ENCODE results near the gene SLC2A2. TPM values are rescaled to one million over a fixed set of nuclear protein-coding genes. Genes with fewer than 3 reads are reported as not detected.
"Not testable (repeated sequence)": the region's sequence is repeated elsewhere in the genome, so short reads cannot be mapped to it uniquely, and the experiment has no call there.

The SLC2A2 gene
- total and polyA plus RNA-seq, 5 donors = not detected

- WGBS = 88% methylated on average over 2 of the region's 2 CpGs
- Histone ChIP-seq H3K27ac (ENCODE audit: low read length) (no peak overlapping the region), H3K4me1 (ENCODE audit: control insufficient read depth, insufficient read depth, low read length) (no peaks in the 10 kb centered on the region), H3K27me3 (ENCODE audit: control insufficient read depth, insufficient read depth) (no peaks in the 10 kb centered on the region), H3K4me3 (ENCODE audit: low read length) (no peak overlapping the region), H3K9me3 (ENCODE audit: control insufficient read depth, low read length) (no peaks in the 10 kb centered on the region)
- DNase-seq = no peak
- ATAC-seq = no peak
- intact Hi-C loops (cut with DNase I) = no loop called here
These were observed 43.8 kb downstream of the SLC2A2 start for GRCh38 chr3:170982733-170983132.

GRCh38 chr3:170980399-170980798 is 46.1 kb downstream of the SLC2A2 start:
- intact Hi-C loops (cut with DNase I) = no loop called here
- Histone ChIP-seq H3K9me3 (ENCODE audit: control insufficient read depth, low read length) (no peaks in the 10 kb centered on the region), H3K4me3 (ENCODE audit: low read length) (no peak overlapping the region), H3K27me3 (ENCODE audit: control insufficient read depth, insufficient read depth) (no peaks in the 10 kb centered on the region), H3K4me1 (ENCODE audit: control insufficient read depth, insufficient read depth, low read length) (no peaks in the 10 kb centered on the region), H3K27ac (ENCODE audit: low read length) (no peak overlapping the region)
- DNase-seq (no peak), ATAC-seq (no peak)

- DNase-seq = no peak
- Histone ChIP-seq H3K27me3 (ENCODE audit: control insufficient read depth, insufficient read depth) (no peaks in the 10 kb centered on the region), H3K27ac (ENCODE audit: low read length) (no peak overlapping the region), H3K4me3 (ENCODE audit: low read length) (no peak overlapping the region), H3K4me1 (ENCODE audit: control insufficient read depth, insufficient read depth, low read length) (no peaks in the 10 kb centered on the region), H3K9me3 (ENCODE audit: control insufficient read depth, low read length) (no peaks in the 10 kb centered on the region)
- 77% methylated on average over 11 of the region's 11 CpGs for WGBS
- intact Hi-C loops (cut with DNase I) = no loop called here
- ATAC-seq = no peak
These were observed 48.4 kb downstream of the SLC2A2 start for GRCh38 chr3:170977949-170978745.

GRCh38 chr3:170976190-170976519 is 50.4 kb downstream of the SLC2A2 start:
- DNase-seq = no peak
- no peaks in the 10 kb centered on the region for H3K4me1 ChIP-seq (ENCODE audit: control insufficient read depth, insufficient read depth, low read length)
- no peak for ATAC-seq
- no peaks in the 10 kb centered on the region for H3K9me3 ChIP-seq (ENCODE audit: control insufficient read depth, low read length)
- H3K4me3 ChIP-seq (ENCODE audit: low read length) = no peak overlapping the region
- H3K27ac ChIP-seq (ENCODE audit: low read length) = no peak overlapping the region
- intact Hi-C loops (cut with DNase I) = no loop called here
- 71% methylated on average over 4 of the region's 4 CpGs for WGBS
- H3K27me3 ChIP-seq (ENCODE audit: control insufficient read depth, insufficient read depth) = no peaks in the 10 kb centered on the region

GRCh38 chr3:170975283-170976189 is 51.0 kb downstream of the SLC2A2 start:
- no peaks in the 10 kb centered on the region for H3K4me1 ChIP-seq (ENCODE audit: control insufficient read depth, insufficient read depth, low read length)
- ATAC-seq = no peak
- H3K27ac ChIP-seq (ENCODE audit: low read length) = no peak overlapping the region
- 90% methylated on average over 16 of the region's 16 CpGs for WGBS
- intact Hi-C loops (cut with DNase I) = no loop called here
- no peaks in the 10 kb centered on the region for H3K9me3 ChIP-seq (ENCODE audit: control insufficient read depth, low read length)
- no peaks in the 10 kb centered on the region for H3K27me3 ChIP-seq (ENCODE audit: control insufficient read depth, insufficient read depth)
- H3K4me3 ChIP-seq (ENCODE audit: low read length) = no peak overlapping the region
- DNase-seq = no peak

GRCh38 chr3:170974872-170975271 is 51.6 kb downstream of the SLC2A2 start:
- Histone ChIP-seq H3K27me3 (ENCODE audit: control insufficient read depth, insufficient read depth) (no peaks in the 10 kb centered on the region), H3K27ac (ENCODE audit: low read length) (no peak overlapping the region), H3K4me1 (ENCODE audit: control insufficient read depth, insufficient read depth, low read length) (no peaks in the 10 kb centered on the region), H3K9me3 (ENCODE audit: control insufficient read depth, low read length) (no peaks in the 10 kb centered on the region), H3K4me3 (ENCODE audit: low read length) (no peak overlapping the region)
- WGBS = 77% methylated on average over 9 of the region's 9 CpGs
- intact Hi-C loops (cut with DNase I) = no loop called here
- ATAC-seq = no peak
- DNase-seq = no peak

- H3K4me1 ChIP-seq (ENCODE audit: control insufficient read depth, insufficient read depth, low read length); H3K27me3 ChIP-seq (ENCODE audit: control insufficient read depth, insufficient read depth); ATAC-seq; DNase-seq; H3K9me3 ChIP-seq (ENCODE audit: control insufficient read depth, low read length); intact Hi-C loops (cut with DNase I); H3K27ac ChIP-seq (ENCODE audit: low read length); H3K4me3 ChIP-seq (ENCODE audit: low read length): not testable (repeated sequence)
These were observed 53.6 kb downstream of the SLC2A2 start for GRCh38 chr3:170972917-170973316.

GRCh38 chr3:170967126-170967525 is 59.4 kb downstream of the SLC2A2 start:
- ATAC-seq (no peak), DNase-seq (no peak)
- intact Hi-C loops (cut with DNase I) = loop anchor here in 1 of 4 donors (10.0 kb wide), 1 partner anchor 68 kb away; no protein-coding TSS in a partner anchor
- 75% methylated on average over 1 of the region's 1 CpG for WGBS
- no peak overlapping the region for H3K4me3 ChIP-seq (ENCODE audit: low read length)
- no peak overlapping the region for H3K27ac ChIP-seq (ENCODE audit: low read length)
- no peaks in the 10 kb centered on the region for H3K4me1 ChIP-seq (ENCODE audit: control insufficient read depth, insufficient read depth, low read length)
- H3K9me3 ChIP-seq (ENCODE audit: control insufficient read depth, low read length) = no peaks in the 10 kb centered on the region
- no peaks in the 10 kb centered on the region for H3K27me3 ChIP-seq (ENCODE audit: control insufficient read depth, insufficient read depth)

- no peaks in the 10 kb centered on the region for H3K27me3 ChIP-seq (ENCODE audit: control insufficient read depth, insufficient read depth)
- ATAC-seq = no peak
- DNase-seq = no peak
- intact Hi-C loops (cut with DNase I) = loop anchor here in 1 of 4 donors (10.0 kb wide), 1 partner anchor 68 kb away; no protein-coding TSS in a partner anchor
- H3K4me3 ChIP-seq (ENCODE audit: low read length) = no peak overlapping the region
- H3K9me3 ChIP-seq (ENCODE audit: control insufficient read depth, low read length) = no peaks in the 10 kb centered on the region
- WGBS = 49% methylated on average over 1 of the region's 1 CpG
- H3K27ac ChIP-seq (ENCODE audit: low read length) = no peak overlapping the region
- H3K4me1 ChIP-seq (ENCODE audit: control insufficient read depth, insufficient read depth, low read length) = no peaks in the 10 kb centered on the region
These were observed 60.0 kb downstream of the SLC2A2 start for GRCh38 chr3:170966495-170966894.

GRCh38 chr3:170962411-170962810 is 64.1 kb downstream of the SLC2A2 start:
- Histone ChIP-seq H3K27me3 (ENCODE audit: control insufficient read depth, insufficient read depth) (no peaks in the 10 kb centered on the region), H3K4me1 (ENCODE audit: control insufficient read depth, insufficient read depth, low read length) (no peaks in the 10 kb centered on the region), H3K27ac (ENCODE audit: low read length) (no peak overlapping the region), H3K4me3 (ENCODE audit: low read length) (no peak overlapping the region), H3K9me3 (ENCODE audit: control insufficient read depth, low read length) (no peaks in the 10 kb centered on the region)
- intact Hi-C loops (cut with DNase I) = loop anchor here in 3 of 4 donors (5.0 to 10.0 kb wide), 2 partner anchors 72 to 605 kb away; no protein-coding TSS in a partner anchor
- no peak for DNase-seq
- no peak for ATAC-seq

All from right cardiac atrium (tissue), 5 donors.